Activated CD4-positive, alpha-beta T cell treated with anti-CD3 and anti-CD28 coated beads for 48 hours (primary cell): Measurements from ENCODE around the gene TIGD1.

Experiments
- DNase-seq: peaks from one replicate; pipeline ENCODE4 v3.0.0-alpha.2; 2020

Gene TIGD1

DNA sequence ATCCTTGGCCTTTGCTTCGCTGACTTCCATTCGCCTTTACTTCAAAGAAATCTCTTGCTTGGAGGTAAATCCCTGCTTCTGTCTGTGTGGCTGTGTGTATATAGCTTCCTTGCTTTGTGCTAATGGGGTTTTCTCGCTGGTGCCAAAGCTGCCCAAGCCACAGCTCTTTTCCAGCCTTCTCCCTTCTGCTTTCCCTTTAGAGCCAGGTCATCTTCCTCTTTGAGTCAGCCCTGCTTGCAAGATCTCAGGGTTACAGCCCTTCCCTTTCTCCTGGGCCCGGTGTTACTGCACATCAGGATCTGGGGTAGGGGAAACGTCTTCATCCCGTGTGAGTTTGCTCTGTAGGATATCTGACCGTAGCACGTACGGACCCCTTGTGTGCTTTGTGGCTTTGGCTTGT, 19.2 kb upstream of the TIGD1 start:
- DNase-seq = no peak

DNA sequence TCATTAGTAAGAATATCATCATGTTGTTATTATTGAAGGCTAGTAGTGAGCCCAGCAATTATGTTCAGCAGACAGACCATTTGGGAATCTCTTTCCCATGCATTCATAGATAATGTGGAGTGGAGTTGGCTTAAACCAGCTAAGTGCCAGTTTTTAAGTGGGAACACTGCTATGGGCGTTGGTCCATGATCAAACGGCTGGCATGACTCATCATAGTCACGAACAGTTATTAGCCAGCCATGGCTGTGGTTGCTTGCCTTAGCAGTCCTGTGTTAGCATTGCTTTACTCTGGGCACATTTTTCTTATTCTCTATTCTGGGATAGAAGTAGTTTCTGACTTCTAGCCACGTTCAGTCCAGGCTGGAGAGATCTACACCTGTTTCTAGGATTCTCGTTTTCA, 17.8 kb upstream of the TIGD1 start:
- DNase-seq = no peak

DNA sequence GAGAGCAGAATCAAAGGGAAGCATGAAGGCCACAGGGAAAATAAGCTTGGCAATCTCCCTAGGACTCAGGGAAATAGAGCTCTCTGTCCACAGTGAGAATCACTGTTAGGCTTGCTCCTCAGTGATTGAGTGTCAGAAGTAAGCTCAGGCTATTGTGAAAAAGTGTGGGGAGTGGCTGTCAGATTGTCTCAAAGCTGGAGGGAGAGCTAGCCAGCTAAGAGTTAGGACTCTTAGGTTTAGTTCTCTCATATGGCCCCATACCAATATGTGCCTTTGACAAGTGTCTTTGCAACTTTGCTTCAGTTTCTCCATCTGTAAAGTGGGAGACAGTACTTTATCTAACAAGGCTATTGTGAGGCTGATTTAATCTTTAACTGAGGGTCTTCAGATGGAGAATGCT, 17.4 kb upstream of the TIGD1 start:
- DNase-seq = no peak

DNA sequence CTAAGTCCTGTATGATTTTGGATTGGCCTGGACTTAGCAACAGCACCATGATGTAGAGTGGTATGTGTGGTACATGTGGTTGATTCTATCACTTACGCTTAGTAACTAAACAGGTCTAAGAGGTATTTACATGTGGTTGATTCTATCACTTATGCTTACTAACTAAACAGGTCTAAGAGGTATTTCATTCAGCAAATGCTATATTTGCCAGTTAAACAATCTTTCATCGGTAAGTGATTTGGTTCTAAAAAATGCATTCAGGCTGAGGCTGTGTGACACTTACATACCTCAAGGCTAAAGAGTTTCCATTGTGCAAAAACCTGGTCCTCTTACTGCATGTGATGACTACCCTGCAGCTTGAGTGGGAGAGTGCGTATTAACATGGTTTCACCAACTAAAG, 13.2 kb upstream of the TIGD1 start:
- no peak for DNase-seq

DNA sequence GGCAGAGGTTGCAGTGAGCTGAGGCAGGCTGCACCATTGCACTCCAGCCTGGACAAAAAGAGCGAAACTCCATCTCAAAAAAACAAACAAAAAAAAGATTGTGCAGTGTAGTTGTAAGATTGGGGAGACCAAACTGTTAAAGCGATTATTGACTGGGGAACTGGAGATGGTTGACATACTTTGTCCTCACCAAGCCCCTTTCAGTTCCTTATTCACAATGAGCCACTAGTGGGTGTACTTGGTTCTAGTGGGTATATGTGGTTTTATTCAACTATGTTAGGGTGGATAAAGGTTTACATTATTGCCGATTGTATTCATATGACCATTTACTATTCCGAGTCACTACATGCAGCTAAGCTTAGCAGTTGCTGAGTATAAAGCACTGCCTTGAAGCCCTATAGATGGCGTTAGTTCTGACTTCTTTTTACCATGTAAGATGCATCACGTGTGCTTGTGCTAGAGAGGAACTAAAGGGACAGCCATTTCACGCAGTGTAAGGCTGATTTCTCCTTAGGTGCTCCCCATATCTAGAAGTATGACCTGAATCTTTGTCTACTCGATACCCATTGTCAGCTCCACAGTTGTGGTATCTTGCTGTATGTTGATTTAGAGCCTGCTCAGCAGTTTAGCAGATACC, 12.3 kb upstream of the TIGD1 start:
- DNase-seq = no peak

DNA sequence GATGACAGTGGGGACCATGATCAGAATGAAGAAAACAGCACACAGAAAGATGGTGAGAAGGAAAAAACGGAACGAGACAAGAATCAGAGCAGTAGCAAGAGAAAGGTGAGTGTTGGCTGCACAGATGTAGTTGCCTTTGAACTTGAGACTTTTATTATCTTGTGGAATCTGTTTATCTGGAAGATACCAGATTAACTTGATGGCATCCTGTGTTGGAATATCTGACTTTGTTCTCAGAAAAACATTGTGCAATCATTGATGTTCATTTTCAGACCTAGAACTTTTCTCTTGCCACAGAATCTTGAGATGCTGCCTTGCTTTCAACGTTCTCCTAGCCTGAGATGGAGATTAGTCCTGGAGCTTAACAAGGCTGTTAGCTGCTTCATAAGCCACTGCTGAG, 6.1 kb upstream of the TIGD1 start:
- no peak for DNase-seq

DNA sequence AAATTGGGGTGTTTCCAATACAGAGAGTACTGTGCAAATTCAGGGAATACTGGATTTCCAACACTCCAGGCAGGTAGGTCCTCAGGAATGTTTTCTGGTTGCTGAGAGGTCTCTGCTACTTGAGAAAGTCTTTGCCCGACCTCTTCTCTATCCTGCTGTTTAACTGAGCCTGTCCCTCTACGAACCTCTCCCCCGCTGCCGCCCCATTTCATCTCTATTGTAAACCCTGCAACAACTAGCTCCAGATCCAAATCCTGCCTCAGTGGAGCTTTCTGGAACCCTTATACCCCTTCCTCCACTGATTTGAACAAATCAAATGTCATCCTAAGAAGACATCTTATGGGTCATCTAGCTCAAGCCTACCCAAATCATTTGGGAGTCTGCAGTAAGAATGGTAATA, 1.4 kb upstream of the TIGD1 start:
- DNase-seq = no peak

DNA sequence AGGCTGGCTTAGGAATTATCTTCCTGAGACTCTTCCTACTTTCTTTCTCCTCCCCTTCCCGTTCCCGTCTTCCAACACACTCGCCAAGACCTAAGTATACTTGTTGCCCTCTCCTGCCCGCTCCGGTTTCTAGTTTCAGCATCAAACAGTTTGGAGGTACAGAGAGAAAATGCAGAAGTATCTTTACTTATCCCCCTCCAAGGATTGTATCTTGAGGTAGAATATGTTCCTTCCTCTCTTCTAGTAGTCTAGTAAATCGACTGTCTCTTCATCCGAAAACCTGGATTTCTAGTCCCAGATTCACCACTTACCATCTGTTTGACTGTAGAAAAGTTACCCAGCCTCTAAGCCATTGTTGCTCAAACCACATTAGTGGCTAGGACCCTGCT, 887 bp upstream of the TIGD1 start:
- no peak for DNase-seq

DNA sequence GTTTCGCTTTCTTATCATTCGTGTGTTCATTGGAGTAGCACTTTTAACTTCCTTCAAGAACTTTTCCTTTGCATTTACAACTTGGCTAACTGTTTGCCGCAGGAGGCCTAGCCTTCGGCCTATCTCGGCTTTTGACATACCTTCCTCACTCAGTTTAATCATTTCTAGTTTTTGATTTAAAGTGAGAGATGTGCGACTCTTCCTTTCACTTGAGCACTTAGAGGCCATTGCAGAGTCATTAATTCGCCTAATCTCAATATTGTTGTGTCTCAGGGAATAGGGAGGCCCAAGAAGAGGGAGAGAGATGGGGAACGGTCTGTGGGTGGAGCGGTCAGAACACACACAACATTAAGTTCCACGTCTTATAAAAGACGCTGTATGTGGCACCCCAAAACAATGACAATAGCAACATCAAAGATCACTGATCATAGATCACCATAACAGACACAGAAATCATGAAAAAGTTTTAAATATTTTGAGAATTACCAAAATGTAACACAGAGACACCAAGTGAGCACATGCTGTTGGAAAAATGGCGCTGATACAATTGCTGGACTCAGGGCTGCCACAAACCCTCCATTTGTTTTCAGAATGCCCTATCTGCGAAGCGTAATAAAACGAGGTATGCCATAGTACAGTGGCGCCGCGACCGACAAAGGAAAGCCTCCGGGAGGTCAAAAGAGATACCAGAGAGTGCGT, 553 bp downstream of the TIGD1 start:
- DNase-seq = no peak

DNA sequence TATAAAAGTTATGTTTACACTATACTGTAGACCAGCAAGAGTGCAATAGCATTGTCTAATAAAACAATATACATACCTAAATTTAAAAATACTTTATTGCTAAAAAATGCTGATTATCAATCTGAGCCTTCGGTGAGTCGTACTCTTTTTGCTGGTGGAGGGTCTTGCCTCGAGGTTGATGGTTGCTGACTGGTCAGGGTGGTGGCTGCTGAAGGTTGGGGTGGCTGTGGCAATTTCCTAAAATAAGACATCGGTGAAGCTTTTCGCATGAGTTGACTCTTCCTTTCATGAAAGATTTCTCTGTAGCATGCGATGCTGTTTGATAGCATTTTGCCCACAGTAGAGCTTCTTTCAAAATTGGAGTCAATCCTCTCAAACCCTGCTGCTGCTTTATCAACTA, 2.4 kb downstream of the TIGD1 start:
- no peak for DNase-seq

DNA sequence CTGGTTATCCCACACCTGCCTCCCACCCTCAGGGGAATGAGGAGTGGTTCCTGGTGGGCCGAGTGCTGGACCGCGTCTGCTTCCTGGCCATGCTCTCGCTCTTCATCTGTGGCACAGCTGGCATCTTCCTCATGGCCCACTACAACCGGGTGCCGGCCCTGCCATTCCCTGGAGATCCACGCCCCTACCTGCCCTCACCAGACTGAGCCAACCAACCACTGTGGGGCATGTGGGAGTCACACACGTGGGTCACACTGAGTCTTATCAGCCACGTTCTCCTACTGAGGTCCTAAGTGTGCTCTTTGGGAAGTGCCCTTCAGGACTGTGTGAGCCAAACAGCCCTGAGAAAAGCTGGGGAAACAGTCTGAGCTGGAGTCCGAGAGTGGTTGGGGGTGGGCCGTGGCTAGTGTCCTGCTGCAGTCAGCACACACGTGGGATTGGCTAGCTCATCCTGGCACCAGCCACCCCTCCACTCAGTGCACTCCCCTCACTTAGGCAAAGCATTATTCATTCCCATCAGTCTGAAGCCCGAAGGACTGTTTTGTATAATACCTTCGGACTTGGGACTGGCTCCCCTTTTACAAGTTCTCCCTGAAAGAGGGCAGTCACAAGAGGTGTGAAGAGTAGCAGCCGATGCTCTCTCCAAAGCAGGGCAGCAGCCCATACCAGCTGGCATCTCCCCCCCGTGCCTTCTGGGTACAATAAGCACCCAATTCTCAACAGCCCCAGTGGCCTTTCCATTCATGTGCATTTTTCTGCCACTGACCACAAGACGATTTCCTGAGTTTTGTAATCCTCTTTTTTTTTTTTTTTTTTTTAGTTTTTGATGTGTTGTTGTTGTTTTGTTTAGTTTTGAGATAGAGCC, 4.6 kb downstream of the TIGD1 start:
- no peak for DNase-seq

DNA sequence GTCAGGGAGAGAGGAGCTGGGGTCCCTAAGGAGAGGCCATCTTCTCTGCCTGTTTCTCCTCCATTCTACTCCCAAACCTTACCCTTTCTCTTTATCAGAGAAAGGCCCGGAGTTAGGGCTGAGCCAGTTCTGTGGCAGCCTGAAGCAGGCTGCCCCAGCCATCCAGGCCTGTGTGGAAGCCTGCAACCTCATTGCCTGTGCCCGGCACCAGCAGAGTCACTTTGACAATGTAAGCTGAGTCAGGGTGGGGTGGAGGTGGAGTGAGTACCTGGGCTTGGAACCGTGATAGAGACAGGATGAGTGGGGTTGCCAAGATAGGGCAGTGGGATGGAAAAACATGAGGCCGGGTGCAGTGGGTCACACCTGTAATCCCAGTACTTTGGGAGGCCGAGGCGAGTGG, 5.7 kb downstream of the TIGD1 start:
- DNase-seq = no peak

DNA sequence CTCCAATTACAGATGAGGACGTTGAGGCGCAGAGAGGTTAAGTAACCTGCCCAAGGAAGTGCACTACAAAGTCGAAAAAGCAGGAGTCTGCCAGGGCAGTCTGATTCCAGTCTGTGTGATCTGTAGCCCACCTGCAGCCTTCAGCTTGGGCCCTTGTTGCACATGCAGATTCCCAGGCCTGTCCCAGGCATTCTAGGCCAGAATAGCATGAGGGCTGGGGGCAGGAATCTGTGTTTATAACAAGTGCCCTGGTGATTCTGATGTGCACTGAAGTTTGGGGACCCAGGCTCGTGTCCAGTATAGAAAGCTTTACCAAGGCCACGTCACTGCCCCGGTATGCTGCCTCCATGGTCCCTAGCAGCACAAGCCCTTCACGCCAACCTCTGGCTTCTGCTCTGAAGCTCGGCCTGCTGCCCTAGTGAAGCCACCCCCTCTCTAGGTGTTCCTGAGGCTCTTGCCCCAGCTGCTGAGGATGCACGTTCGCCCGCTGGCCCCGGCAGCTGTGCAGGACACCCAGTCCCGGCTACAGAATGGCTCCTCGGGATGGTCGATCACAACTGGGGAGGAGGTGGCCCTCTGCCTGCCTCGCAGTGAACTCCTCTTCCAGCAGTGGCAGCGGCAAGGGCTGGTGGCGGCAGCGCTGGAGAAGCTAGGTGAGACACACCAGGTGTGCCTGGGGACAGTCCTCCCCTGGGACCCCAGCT, 6.3 kb downstream of the TIGD1 start:
- DNase-seq = no peak

DNA sequence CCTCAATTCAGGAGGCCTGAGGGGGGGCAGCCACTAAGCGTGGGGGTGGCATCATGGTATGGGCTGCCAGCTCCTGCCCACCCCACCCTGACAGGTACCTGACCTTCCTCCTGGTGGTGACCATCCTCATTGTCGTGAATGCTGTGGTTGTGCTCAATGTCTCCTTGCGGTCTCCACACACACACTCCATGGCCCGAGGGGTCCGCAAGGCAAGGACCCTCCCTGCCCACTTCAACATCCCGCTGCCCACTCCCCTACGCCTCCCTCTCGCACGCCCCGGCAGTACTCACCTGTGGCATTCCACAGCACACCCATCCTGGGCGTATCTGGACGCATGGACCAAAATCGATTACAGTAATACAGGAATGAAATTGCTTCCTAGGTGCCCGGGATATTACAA, 6.9 kb downstream of the TIGD1 start:
- no peak for DNase-seq

DNA sequence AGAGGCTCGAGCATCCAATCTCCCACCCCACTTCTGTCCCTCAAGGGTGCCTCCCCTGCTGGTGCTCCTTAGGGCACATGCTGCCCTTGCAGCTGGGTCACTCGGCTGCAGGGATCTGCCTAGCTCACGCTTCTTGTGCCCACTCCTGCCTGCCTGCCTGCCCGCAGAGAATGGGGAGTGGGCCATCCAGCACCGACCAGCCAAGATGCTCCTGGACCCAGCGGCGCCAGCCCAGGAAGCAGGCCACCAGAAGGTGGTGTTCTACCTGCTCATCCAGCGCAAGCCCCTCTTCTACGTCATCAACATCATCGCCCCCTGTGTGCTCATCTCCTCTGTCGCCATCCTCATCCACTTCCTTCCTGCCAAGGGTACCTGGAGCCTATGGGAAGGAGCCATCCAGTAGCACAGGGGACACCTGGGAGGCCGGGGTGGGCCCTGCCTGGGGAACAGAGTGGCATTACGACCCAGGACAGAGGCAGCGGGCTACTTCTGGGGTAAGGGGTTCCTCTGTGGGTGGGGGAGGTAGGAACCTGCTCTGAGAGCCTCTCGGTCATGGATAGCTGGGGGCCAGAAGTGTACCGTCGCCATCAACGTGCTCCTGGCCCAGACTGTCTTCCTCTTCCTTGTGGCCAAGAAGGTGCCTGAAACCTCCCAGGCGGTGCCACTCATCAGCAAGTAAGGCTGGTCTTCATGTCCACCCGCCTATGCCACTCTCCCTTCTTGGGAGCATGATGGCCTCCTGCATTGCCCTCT, 7.5 kb downstream of the TIGD1 start:
- DNase-seq = no peak

DNA sequence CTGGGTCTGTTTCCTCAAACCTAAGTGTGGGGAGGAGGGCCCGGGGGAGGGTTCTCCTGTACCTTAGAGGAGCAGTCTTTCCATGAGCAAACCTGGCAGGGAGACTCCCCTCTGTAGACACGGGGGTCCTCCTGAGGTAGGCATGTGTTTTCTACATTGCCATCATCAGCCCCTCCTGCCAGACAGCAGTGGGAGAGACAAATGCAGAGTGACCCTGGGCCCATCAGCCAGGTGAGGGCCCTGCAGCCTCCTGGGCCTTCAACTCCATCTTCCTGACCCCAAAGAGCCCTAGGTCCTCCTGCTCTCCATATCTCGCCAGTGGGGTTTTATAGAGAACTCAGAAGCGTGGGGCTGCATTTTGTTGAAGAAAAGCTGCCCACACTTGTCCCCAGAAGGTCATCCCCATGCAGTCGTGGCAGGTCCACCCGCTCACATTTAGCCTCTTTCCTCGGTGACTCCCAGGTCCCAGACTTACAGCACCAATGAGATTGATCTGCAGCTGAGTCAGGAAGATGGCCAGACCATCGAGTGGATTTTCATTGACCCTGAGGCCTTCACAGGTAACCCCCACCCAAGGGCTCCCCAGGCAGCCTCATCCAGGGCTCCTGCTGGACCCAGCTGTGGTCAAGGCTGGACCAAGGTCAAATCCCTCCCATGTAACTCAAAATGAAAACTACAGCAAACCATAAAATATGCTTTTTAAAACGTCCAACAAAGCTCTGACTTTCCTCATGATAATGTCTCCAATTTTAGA, 8.2 kb downstream of the TIGD1 start:
- DNase-seq = no peak

DNA sequence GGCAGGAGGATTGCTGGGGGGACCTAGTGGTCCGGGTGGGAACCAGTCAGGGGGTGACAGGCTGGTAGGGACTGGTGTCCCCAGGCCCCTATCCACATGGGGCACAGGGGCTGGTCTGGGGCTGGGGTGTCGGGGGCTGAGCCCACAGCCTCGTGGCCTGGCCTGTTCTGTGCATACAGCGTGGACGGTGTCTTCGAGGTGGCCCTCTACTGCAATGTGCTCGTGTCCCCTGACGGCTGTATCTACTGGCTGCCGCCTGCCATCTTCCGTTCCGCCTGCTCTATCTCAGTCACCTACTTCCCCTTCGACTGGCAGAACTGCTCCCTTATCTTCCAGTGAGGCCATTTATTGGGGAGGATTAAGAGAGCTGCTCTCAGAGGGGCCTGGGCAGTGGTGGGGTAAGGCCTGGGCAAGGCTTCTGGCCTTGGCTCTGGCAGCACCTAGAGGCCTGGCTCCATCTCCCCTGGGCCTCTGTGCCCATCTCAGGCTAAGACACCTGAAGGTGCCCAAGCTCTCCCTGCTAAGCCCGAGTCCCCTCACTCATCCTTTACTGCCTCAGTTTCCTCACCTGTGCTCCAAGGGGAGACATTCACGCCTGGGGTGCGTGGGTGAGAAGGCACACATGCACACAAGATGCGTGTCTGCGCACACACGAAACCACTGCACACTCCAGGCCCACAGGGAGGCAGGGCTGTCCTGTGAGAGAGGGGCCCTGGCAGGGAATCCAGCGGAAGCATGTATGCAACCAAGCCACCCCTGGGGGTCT, 9.0 kb downstream of the TIGD1 start:
- DNase-seq = no peak

DNA sequence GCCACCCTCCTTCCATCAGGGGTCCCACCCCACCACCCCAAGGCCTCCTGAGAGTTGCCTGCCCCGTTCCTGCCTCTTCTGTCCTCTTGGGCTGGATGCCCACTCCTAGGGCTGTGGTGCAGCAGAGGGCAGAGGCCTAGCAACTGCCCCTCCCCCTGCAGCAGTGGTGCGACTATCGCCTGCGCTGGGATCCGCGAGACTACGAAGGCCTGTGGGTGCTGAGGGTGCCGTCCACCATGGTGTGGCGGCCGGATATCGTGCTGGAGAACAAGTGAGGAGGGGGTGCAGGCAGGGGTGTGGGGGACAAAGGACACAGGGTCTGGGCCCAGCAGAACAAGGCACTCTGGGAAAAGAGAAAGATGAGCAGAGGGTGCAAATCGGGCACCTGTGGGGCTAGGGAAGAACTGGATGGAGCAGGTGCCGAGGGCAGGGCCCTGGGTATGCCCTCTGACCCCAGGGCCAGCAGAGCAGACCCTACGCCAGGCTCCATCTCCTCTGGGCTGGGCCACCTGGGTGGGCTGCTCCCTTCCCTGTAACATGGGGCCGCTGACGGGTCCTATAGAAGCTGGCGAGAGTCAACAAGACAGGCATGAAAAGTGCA, 9.8 kb downstream of the TIGD1 start:
- no peak for DNase-seq

DNA sequence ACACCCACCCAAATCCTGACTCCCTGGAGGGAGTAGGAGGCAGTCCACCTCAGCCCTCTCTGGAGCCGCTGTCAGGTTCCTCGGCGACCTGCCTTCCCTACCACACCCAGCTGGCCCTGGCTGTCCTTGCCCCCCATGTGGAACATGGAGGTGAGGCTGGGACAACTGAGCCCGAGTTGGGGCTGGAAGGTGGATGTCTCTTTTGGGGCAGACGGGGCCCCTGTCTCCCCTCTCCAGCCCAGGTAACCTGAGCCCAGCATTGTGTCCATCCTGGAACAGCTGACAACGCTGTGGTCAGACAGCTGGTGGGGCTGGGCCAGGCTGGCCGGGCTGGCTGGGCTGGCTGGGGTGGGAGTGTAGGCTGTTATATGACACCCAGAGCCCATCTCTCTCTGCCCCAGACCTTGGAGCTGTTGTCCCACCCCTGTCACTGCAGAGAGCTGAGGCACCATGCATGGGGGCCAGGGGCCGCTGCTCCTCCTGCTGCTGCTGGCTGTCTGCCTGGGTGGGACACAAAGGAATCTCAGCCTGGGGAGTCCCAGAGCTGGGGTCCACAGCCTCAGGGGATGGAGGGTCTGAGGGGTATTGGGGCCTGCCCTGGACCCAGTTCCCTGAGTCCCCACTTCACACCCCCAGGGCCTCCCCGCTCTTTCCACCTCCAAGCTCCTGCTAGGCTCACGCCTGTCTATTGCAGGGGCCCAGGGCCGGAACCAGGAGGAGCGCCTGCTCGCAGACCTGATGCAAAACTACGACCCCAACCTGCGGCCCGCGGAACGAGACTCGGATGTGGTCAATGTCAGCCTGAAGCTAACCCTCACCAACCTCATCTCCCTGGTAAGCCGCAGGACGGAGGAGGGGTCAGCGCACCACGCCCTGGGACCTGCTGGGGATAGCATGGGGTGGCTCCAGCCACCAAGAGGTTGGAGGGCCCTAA, 10.8 kb downstream of the TIGD1 start, which contains the start of gene CHRNG:
CHRNG (plus strand) TSS at position 395 of the 934 bp plus-strand sequence; CDS start at position 451, 56 bp downstream.
- DNase-seq = no peak
